ENCODE data around the gene NHERF1.
A peak's percentile ranks its signal among the peaks of the same experiment; 100 is the strongest.

DNA sequence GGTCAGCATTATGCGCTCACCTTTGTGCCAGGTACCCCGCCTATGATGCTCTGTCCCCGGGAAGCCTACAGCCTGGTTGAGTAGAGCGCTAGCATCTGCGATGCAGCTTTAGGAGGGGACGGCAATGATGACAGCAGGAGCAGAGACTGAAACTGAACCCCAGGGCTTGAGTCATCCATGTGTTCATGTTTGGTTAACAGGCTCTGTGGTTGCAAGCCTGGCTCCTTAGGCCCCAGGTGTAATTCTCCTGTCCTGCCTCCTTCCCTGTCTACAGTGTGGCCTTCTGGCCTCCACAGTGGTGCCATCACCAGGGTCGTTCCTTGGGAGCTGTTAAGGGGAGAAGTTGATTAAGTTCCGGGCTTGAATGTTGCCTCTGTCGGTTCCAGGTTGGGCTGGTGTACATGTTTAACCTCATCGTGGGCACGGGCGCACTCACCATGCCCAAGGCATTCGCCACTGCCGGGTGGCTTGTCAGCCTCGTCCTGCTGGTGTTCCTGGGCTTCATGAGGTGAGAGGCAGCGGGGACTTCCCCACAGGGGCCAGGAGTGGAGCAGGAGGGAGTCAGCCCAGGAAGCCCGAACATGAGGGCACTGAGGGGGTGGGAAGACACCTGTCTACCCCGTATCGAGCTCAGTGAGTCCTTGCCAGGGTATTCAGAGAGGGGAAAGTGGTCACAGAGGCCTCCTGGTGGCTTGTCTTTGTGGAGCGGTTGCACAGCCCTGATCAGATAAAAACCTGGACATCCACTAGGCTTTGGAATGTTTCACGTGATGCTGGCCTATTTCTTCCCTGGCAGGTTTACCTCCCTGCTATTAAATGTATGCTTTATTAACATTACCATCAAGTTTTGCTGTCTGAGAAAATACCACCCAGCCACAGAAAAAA lies 36.9 kb downstream of the NHERF1 start:
- TF ChIP-seq EZH2phosphoT487 (IDR thresholded peaks at IDR 0.05; ENCODE audit: borderline replicate concordance, low read depth, low read length) = no peak
- TF ChIP-seq, protein P1, sequence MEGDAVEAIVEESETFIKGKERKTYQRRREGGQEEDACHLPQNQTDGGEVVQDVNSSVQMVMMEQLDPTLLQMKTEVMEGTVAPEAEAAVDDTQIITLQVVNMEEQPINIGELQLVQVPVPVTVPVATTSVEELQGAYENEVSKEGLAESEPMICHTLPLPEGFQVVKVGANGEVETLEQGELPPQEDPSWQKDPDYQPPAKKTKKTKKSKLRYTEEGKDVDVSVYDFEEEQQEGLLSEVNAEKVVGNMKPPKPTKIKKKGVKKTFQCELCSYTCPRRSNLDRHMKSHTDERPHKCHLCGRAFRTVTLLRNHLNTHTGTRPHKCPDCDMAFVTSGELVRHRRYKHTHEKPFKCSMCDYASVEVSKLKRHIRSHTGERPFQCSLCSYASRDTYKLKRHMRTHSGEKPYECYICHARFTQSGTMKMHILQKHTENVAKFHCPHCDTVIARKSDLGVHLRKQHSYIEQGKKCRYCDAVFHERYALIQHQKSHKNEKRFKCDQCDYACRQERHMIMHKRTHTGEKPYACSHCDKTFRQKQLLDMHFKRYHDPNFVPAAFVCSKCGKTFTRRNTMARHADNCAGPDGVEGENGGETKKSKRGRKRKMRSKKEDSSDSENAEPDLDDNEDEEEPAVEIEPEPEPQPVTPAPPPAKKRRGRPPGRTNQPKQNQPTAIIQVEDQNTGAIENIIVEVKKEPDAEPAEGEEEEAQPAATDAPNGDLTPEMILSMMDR (conservative IDR thresholded peaks at IDR 0.05; ENCODE audit: low read length) = 0 out of 2 replicates have a peak, but pooled peaks have one; percentile 29

All from OCI-LY7 (cell line).